ENCODE measurements around the gene CNPY4.

The CNPY4 gene

DNA sequence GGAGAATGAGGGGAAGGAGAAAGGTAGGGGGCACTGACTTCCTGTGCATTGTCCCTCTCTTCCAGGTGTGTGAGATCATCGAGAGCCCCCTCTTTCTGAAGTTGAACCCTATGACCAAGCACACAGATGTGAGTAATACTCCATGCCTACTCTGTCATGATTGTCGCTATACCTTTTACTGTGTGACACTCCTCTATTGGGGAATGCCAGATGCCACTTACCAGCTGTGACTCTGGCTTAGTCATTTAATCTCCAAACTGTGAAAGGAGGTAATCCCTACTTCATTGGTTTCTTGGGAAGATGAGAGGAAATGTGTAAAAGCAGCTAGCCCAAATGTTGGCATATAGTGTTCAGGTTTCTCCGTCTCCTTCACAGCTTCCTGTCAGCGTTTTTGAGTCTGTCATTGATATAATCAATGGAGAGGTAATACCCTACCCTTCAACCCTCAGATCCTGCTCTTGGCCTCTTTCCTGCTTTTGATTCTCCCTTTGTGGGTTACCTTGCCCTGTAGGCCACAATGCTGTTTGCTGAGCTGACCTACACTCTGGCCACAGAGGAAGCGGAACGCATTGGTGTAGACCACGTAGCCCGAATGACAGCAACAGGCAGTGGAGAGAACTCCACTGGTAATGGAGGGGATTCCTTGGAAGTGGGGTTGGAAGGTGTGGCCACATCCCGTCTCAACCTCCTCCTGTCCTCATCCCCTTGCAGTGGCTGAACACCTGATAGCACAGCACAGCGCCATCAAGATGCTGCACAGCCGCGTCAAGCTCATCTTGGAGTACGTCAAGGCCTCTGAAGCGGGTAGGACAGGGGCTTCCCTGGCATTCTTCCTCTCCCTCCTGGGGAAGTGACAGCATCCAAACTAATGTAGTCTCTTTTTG, 28.7 kb upstream of the CNPY4 start:
- no peak for DNase-seq (ENCODE audit: insufficient read length, low spot score)
- no peak for FAIRE-seq
- TF ChIP-seq SPI1 (IDR thresholded peaks at IDR 0.05; ENCODE audit: low read depth, low read length) (no peak), POU2F2 (IDR thresholded peaks at IDR 0.05; ENCODE audit: low read depth, low read length) (no peak), PAX5 (IDR thresholded peaks at IDR 0.05; ENCODE audit: insufficient read depth, low read length, severe bottlenecking) (no peak), POLR2AphosphoS5 (IDR thresholded peaks at IDR 0.05; ENCODE audit: low read depth, low read length) (no peak), TAF1 (IDR thresholded peaks at IDR 0.05; ENCODE audit: low read depth, low read length) (no peak)

DNA sequence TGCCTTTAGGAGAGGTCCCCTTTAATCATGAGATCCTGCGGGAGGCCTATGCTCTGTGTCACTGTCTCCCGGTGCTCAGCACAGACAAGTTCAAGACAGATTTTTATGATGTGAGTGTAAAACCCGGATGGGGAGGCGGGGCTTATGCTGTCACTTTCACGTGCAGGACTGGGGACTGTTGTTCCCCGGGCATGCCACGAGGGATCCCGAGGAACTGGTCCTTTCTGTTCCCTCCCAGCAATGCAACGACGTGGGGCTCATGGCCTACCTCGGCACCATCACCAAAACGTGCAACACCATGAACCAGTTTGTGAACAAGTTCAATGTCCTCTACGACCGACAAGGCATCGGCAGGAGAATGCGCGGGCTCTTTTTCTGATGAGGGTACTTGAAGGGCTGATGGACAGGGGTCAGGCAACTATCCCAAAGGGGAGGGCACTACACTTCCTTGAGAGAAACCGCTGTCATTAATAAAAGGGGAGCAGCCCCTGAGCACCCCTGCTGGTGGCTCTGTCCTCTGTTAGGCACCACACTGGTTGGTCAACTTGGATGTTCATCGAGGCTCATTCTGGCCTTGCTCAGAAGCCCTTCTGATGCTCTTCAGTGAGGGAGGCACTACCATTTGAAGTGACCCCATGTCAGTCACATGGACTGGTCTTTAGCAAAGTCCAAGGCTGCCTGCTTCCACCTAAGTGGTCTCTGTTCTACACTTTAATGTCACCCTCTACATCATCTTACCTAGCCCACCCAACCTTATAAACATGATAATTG, 27.8 kb upstream of the CNPY4 start:
- FAIRE-seq (no peak), DNase-seq (ENCODE audit: insufficient read length, low spot score) (no peak)
- TF ChIP-seq SPI1 (IDR thresholded peaks at IDR 0.05; ENCODE audit: low read depth, low read length) (no peak), POU2F2 (IDR thresholded peaks at IDR 0.05; ENCODE audit: low read depth, low read length) (peak; percentile 71; the same call in 1 of the 2 replicates), PAX5 (IDR thresholded peaks at IDR 0.05; ENCODE audit: insufficient read depth, low read length, severe bottlenecking) (no peak), TAF1 (IDR thresholded peaks at IDR 0.05; ENCODE audit: low read depth, low read length) (no peak), POLR2AphosphoS5 (IDR thresholded peaks at IDR 0.05; ENCODE audit: low read depth, low read length) (peak; percentile 83), POLR2A (IDR thresholded peaks at IDR 0.05; ENCODE audit: low read depth, low read length) (peak; percentile 65; the same call in 1 of the 2 replicates)

DNA sequence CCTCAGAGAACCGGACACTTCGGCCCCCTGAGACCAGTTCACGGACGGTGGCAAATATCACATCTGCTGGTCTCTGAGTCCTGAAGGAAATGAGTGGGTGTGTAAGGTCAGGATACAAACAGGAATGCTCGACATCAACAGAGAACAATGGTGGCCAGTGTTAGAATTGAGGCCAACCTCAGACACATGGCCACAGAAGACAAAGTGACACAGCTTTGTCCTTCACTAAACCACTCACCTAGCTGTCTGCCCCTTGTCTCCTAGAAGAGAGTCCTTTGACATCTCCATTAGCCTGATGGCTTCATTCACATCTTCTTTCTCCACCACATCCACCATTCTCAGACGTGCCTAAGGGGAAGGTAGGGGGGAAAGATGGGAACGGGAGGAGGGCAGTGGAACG, 26.4 kb upstream of the CNPY4 start:
- TF ChIP-seq POU2F2 (IDR thresholded peaks at IDR 0.05; ENCODE audit: low read depth, low read length), result no peak
- 0 out of 2 replicates have a peak, but pooled peaks have one; percentile 67 for TF ChIP-seq POLR2AphosphoS5 (IDR thresholded peaks at IDR 0.05; ENCODE audit: low read depth, low read length)

GRCh38 chr7:100093498-100093897, 25.9 kb upstream of the CNPY4 start:
- FAIRE-seq (no peak), DNase-seq (ENCODE audit: insufficient read length, low spot score) (no peak)
- TF ChIP-seq SPI1 (IDR thresholded peaks at IDR 0.05; ENCODE audit: low read depth, low read length) (no peak), TAF1 (IDR thresholded peaks at IDR 0.05; ENCODE audit: low read depth, low read length) (no peak), POLR2A (IDR thresholded peaks at IDR 0.05; ENCODE audit: low read depth, low read length) (no peak; the same call in 1 of the 2 replicates), POLR2AphosphoS5 (IDR thresholded peaks at IDR 0.05; ENCODE audit: low read depth, low read length) (no peak), POU2F2 (IDR thresholded peaks at IDR 0.05; ENCODE audit: low read depth, low read length) (no peak), PAX5 (IDR thresholded peaks at IDR 0.05; ENCODE audit: insufficient read depth, low read length, severe bottlenecking) (no peak)

More for the DNA sequence above, 26.4 kb upstream of the CNPY4 start:
- FAIRE-seq (no peak), DNase-seq (ENCODE audit: insufficient read length, low spot score) (no peak)

DNA sequence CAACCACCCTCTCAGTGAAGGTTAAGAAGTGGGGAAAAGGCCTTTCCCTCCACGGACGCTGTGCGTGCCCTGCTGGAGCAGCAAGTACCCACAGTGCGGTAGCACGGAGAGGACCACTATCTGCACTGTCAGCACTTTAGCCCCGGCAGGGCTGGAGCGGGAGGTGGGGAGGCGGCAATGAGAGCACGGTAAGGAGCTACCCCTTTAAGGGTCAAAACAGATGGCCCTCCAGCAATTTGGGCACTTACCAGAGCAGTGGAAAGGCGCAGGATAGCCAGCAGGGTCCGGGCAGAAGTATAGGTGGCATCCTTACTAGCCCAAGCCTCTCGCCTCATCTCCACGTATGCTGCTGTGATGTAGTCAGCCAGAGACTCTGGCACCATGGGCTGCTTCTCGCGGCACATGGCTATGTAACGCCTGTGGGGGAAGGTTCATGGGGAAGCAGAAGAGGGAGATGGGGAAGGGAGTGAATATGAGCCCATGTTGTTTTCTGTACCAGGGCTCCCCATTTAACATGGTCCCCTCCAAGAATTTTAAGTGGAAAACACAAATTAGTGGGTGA, 25.4 kb upstream of the CNPY4 start:
- no peak for TF ChIP-seq TAF1 (IDR thresholded peaks at IDR 0.05; ENCODE audit: low read depth, low read length)
- peak; percentile 76; the same call in 1 of the 2 replicates for TF ChIP-seq POLR2AphosphoS5 (IDR thresholded peaks at IDR 0.05; ENCODE audit: low read depth, low read length)
- FAIRE-seq, result no peak
- no peak for DNase-seq (ENCODE audit: insufficient read length, low spot score)

DNA sequence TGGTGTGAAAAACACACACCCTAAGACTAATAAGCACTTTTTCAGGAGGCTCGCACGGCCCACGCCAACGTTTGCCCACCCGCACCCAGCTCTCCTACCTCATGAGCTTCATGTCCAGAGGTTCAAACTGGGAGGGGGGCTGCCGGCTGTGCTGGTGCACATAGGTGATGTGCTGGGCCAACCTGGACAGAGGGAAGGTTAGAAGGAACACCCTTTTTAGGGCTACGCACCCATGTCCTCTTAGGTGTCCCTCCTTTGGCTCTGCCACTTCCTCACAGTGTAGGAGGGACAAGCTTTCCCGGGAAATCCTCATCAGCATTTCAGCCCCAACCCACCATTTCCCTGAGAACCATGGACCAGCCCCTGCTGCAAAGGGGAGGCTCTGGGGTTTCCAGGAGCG, 24.1 kb upstream of the CNPY4 start:
- TF ChIP-seq POLR2A (IDR thresholded peaks at IDR 0.05; ENCODE audit: low read depth, low read length) (no peak), POLR2AphosphoS5 (IDR thresholded peaks at IDR 0.05; ENCODE audit: low read depth, low read length) (peak; percentile 55)
- no peak for DNase-seq (ENCODE audit: insufficient read length, low spot score)
- FAIRE-seq, result no peak

GRCh38 chr7:100095704-100096103, 23.7 kb upstream of the CNPY4 start:
- DNase-seq (ENCODE audit: insufficient read length, low spot score), result no peak
- TF ChIP-seq POLR2A (IDR thresholded peaks at IDR 0.05; ENCODE audit: low read depth, low read length), result no peak
- no peak for TF ChIP-seq SPI1 (IDR thresholded peaks at IDR 0.05; ENCODE audit: low read depth, low read length)
- no peak for TF ChIP-seq TAF1 (IDR thresholded peaks at IDR 0.05; ENCODE audit: low read depth, low read length)
- no peak for TF ChIP-seq POLR2AphosphoS5 (IDR thresholded peaks at IDR 0.05; ENCODE audit: low read depth, low read length)
- TF ChIP-seq POU2F2 (IDR thresholded peaks at IDR 0.05; ENCODE audit: low read depth, low read length), result no peak
- TF ChIP-seq PAX5 (IDR thresholded peaks at IDR 0.05; ENCODE audit: insufficient read depth, low read length, severe bottlenecking), result no peak
- no peak for FAIRE-seq

GRCh38 chr7:100098913-100099312, 20.5 kb upstream of the CNPY4 start:
- TF ChIP-seq POU2F2 (IDR thresholded peaks at IDR 0.05; ENCODE audit: low read depth, low read length), result no peak
- no peak; the same call in 1 of the 2 replicates for TF ChIP-seq POLR2AphosphoS5 (IDR thresholded peaks at IDR 0.05; ENCODE audit: low read depth, low read length)
- TF ChIP-seq PAX5 (IDR thresholded peaks at IDR 0.05; ENCODE audit: insufficient read depth, low read length, severe bottlenecking), result no peak
- no peak; the same call in 1 of the 2 replicates for TF ChIP-seq POLR2A (IDR thresholded peaks at IDR 0.05; ENCODE audit: low read depth, low read length)
- DNase-seq (ENCODE audit: insufficient read length, low spot score), result no peak
- no peak for FAIRE-seq

DNA sequence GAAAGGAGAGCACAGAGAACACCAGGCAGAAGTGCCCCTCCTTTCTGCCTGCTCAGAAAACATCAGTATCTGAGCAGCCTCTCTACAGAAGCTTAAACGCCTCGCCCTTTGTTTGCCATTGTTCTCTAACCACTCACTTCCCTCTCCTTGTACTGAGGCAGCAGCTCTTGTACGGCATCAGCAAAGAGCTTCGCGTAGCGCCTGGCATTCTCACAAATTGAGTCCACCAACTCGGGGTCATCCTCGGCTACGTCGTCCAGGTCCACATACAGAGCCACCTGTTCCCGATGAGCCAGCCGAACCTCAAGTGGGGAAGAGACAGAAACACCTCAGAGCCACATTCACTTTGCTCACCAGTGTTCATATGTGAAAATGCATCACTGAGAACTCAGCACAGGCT, 20.0 kb upstream of the CNPY4 start:
- no peak for FAIRE-seq
- TF ChIP-seq SPI1 (IDR thresholded peaks at IDR 0.05; ENCODE audit: low read depth, low read length) (no peak), POLR2AphosphoS5 (IDR thresholded peaks at IDR 0.05; ENCODE audit: low read depth, low read length) (no peak), PAX5 (IDR thresholded peaks at IDR 0.05; ENCODE audit: insufficient read depth, low read length, severe bottlenecking) (no peak), POU2F2 (IDR thresholded peaks at IDR 0.05; ENCODE audit: low read depth, low read length) (no peak), TAF1 (IDR thresholded peaks at IDR 0.05; ENCODE audit: low read depth, low read length) (no peak), POLR2A (IDR thresholded peaks at IDR 0.05; ENCODE audit: low read depth, low read length) (no peak)

More for the DNA sequence above, 20.0 kb upstream of the CNPY4 start:
- no peak for DNase-seq (ENCODE audit: insufficient read length, low spot score)
